HG03159 (cell line): ENCODE data around the gene IDE.
A peak's percentile ranks its signal among the peaks of the same experiment; 100 is the strongest.
"Not testable (repeated sequence)": the region's sequence is repeated elsewhere in the genome, so short reads cannot be mapped to it uniquely, and the experiment has no call there.

Experiments
- ATAC-seq: cut with Tn5 transposase; IDR thresholded peaks from one replicate; pipeline ENCODE4 v1.9.1; 2021; ENCODE audit warnings: mild to moderate bottlenecking, moderate library complexity; ENCODE audit not compliant: unreplicated experiment

Gene IDE

GRCh38 chr10:92573798-92574547 is at the start of gene IDE:
IDE (minus strand) TSS chr10:92574093; CDS start chr10:92574019, 74 bp downstream.
- peak; percentile 76 for ATAC-seq

GRCh38 chr10:92619368-92619767 is 45.5 kb upstream of the IDE start:
- no peak for ATAC-seq

- ATAC-seq: no peak
Observed at GRCh38 chr10:92615515-92615914, 41.6 kb upstream of the IDE start.

GRCh38 chr10:92604841-92605240 is 30.9 kb upstream of the IDE start:
- ATAC-seq: no peak

GRCh38 chr10:92598321-92598720 is 24.4 kb upstream of the IDE start:
- ATAC-seq: no peak

GRCh38 chr10:92595505-92595904 is 21.6 kb upstream of the IDE start:
- ATAC-seq: no peak

GRCh38 chr10:92593619-92594588 is 20.0 kb upstream of the IDE start:
- no peak for ATAC-seq

- peak; percentile 67 for ATAC-seq
Observed at GRCh38 chr10:92592761-92593618, 19.1 kb upstream of the IDE start, which contains the start of gene KIF11. KIF11 (plus strand) TSS chr10:92593130; CDS start chr10:92593376, 246 bp downstream.

GRCh38 chr10:92591550-92592022 is 17.7 kb upstream of the IDE start:
- ATAC-seq: peak; percentile 61

- no peak for ATAC-seq
Observed at GRCh38 chr10:92590623-92591549, 17.0 kb upstream of the IDE start.

GRCh38 chr10:92582347-92582746 is 8.5 kb upstream of the IDE start:
- ATAC-seq: not testable (repeated sequence)

- ATAC-seq: no peak
Observed at GRCh38 chr10:92575961-92576360, 2.1 kb upstream of the IDE start.

GRCh38 chr10:92574548-92575261 is 812 bp upstream of the IDE start:
- ATAC-seq: peak; percentile 32

GRCh38 chr10:92573091-92573797 is 649 bp downstream of the IDE start:
- ATAC-seq: no peak

GRCh38 chr10:92572362-92573090 is 1.4 kb downstream of the IDE start:
- ATAC-seq: no peak

- ATAC-seq: no peak
Observed at GRCh38 chr10:92571649-92572048, 2.2 kb downstream of the IDE start.

- not testable (repeated sequence) for ATAC-seq
Observed at GRCh38 chr10:92569663-92570062, 4.2 kb downstream of the IDE start.

GRCh38 chr10:92569071-92569470 is 4.8 kb downstream of the IDE start:
- no peak for ATAC-seq
